Ovary (tissue), 9 donors: ENCODE data around the gene ANKLE2. TPM values are rescaled to one million over a fixed set of nuclear protein-coding genes. Genes with fewer than 3 reads are reported as not detected.

Source experiments
- DNase-seq, 5 donors: peaks; one replicate each; pipeline ENCODE4 v3.0.0-alpha.2; 2019 to 2020
- H3K27ac ChIP-seq, 2 donors: fragments of 200-600 bp; one replicate each; pipeline versions ENCODE4 v1.5.1 to v1.8.0; 2019 to 2022
- H3K27me3 ChIP-seq: fragments of 200-600 bp; one replicate; pipeline ENCODE4 v1.8.0; 2022
- H3K36me3 ChIP-seq: fragments of 200-600 bp; sonication (generic); one replicate; pipeline ENCODE4 v1.5.1; 2019
- H3K4me1 ChIP-seq: one replicate; pipeline ENCODE4 v1.8.1; 2013; ENCODE audit warnings: mild to moderate bottlenecking, moderate library complexity; ENCODE audit not compliant: insufficient read depth
- H3K4me3 ChIP-seq: fragments of 200-600 bp; sonication (generic); one replicate; pipeline ENCODE4 v1.5.1; 2017
- H3K9me3 ChIP-seq, 2 donors: fragments of 200-600 bp in 1 of 2; sonication (generic) in 1 of 2; one replicate each; pipeline versions ENCODE4 v1.5.1 to v1.8.1; 2013 to 2019; ENCODE audit warnings: mild to moderate bottlenecking in 1 of 2, moderate library complexity in 1 of 2
- CTCF ChIP-seq, 3 donors: fragments of 450-650 bp in 2 of 3; fragments of 200-600 bp in 1 of 3; IDR thresholded peaks; one replicate each; pipeline versions ENCODE4 v1.5.1 to v1.8.0; 2016 to 2022; ENCODE audit warnings: antibody characterized with exemption in 3 of 3, mild to moderate bottlenecking in 1 of 3
- EP300 ChIP-seq: sonication (generic); formaldehyde crosslinking; IDR thresholded peaks from one replicate; pipeline ENCODE4 v1.6.1; 2017; ENCODE audit warnings: antibody characterized with exemption
- POLR2A ChIP-seq: fragments of 450-650 bp; IDR thresholded peaks from one replicate; pipeline ENCODE4 v1.6.1; 2017; ENCODE audit warnings: antibody characterized with exemption, mild to moderate bottlenecking, moderate library complexity
- WGBS, 3 donors: extraction: QIAGEN DNeasy Blood & Tissue Kit in 1 of 3; methylation state at CpG; one replicate each; pipeline versions ENCODE4 v1.1.5 to v1.1.7; 2013 to 2017; 5-methylcytosine and 5-hydroxymethylcytosine counted together
- intact Hi-C, 4 donors: fragments of 100-400 bp; cut with DNase I; formaldehyde crosslinking; loops; one replicate each; pipeline versions ENCODE4 v1.11.0 to v1.15.1; 2022 to 2023
- polyA plus RNA-seq, 2 donors: library from polyadenylated mRNA; stranded (reverse); fragments of 200-250 nt in 1 of 2; fragments of 350-450 nt in 1 of 2; fragmentation: Illumina TruSeq in 1 of 2; extraction: RNeasy Lipid Tissue Mini Kit (QIAGEN cat#74804) in 1 of 2; gene quantifications; one replicate each; pipeline ENCODE4 v1.2.3, GENCODE V29; 2013 to 2014
- total RNA-seq, 7 donors: library from RNA; depleted of rRNA in 2 of 7; stranded (reverse); fragments of >200 nt in 2 of 7; fragmentation: NEBNext Ultra II Directional in 3 of 7; extraction: Animal tissue kit (Norgen Biotek cat#: 25700) in 3 of 7; gene quantifications; one replicate each; pipeline versions ENCODE4 v1.1.0 to v1.2.4, GENCODE V29; 2016 to 2023
- donor health status: DM: no; HTN: no; CAD: no; lungs with moderate emphysema.
- donor health status: DM: no; HTN: no; CAD: no.
- donor health status: Bipolar disorder and iron deficiency.
- donor health status: DM: yes; HTN: yes; CAD: no.
- donor health status: DM: no; HTN: no; CAD: no.
- donor health status: DM: yes; HTN: yes; CAD: no.

Gene ANKLE2
- total and polyA plus RNA-seq, 9 donors: 30.5 to 82.0 (median 43.2) TPM

GRCh38 chr12:132741620-132742019 is 20.0 kb downstream of the ANKLE2 start:
- H3K36me3 ChIP-seq: no peaks in the 10 kb centered on the region
- H3K27me3 ChIP-seq: no peaks in the 10 kb centered on the region
- intact Hi-C loops: no loop called here
- no peak overlapping the region for H3K27ac ChIP-seq
- no peaks in the 10 kb centered on the region for H3K4me1 ChIP-seq
- no peak overlapping the region for H3K4me3 ChIP-seq
- 85 to 88% (median 86%) methylated on average over 8 of the region's 8 CpGs for WGBS, 3 donors
- no peak for TF ChIP-seq POLR2A
- TF ChIP-seq CTCF (IDR thresholded peaks at IDR 0.05): no peak
- TF ChIP-seq EP300: no peak
- DNase-seq: no peak
- no peaks in the 10 kb centered on the region for H3K9me3 ChIP-seq

GRCh38 chr12:132740652-132741051 is 21.0 kb downstream of the ANKLE2 start:
- intact Hi-C loops: no loop called here
- no peaks in the 10 kb centered on the region for H3K4me1 ChIP-seq
- no peaks in the 10 kb centered on the region for H3K9me3 ChIP-seq
- H3K36me3 ChIP-seq: no peaks in the 10 kb centered on the region
- no peaks in the 10 kb centered on the region for H3K27me3 ChIP-seq
- no peak overlapping the region for H3K4me3 ChIP-seq
- no peak overlapping the region for H3K27ac ChIP-seq
- TF ChIP-seq POLR2A: no peak
- no peak for TF ChIP-seq EP300
- no peak for TF ChIP-seq CTCF (IDR thresholded peaks at IDR 0.05)
- WGBS, 3 donors: 81 to 84% (median 83%) methylated on average over 11 of the region's 11 CpGs
- DNase-seq: no peak

DNA sequence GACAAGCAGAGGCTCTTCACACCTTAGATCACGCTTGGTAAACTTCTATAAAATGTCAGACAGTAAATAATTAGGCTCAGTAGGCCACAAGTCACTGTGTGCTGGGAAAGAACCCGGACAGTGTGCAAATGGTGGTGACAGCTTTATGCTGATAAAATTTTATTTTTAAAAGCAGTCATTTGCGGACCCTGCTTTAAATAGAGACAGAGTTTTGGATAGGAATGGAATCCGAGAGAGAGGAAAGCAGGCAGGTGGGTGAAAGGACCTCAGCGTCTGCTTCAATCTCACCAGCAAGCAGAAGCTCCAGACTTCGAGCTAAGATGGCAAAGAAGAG is 21.4 kb downstream of the ANKLE2 start:
- no peak for DNase-seq
- no peak overlapping the region for H3K27ac ChIP-seq

DNA sequence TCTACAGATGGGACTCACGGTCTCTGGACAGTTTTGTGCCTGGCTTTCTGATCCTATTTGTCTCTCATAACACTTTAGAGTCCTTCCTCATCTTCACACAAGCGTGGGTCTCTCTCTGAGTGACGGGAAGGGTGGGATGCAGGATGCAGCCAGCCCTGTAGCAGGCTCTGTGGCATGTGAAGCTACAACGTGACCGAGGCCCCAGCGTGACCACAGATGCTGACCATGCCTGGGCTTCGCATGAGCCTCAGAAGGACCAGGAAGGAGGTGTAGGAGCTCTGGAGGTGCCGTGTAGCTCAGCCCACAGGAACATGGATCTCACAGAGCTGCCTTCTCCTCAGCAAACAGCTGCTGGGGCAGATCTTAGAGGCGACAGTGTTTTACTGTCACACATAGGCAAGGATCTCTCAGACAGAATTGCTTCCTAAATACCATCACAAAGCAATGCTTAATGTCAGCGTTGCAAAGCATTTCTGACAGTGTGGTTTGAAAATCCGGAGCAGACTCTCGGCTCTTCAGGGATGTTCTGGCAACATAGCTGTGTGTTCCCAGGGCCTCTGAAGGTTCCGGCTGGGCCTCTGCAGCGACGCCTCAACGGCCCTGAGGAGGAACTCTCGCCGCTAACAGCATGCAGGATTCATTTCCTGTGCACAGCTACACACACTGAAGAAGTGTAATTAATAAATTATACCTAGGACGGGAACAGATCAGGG is 21.9 kb downstream of the ANKLE2 start:
- Histone ChIP-seq H3K36me3 (no peaks in the 10 kb centered on the region), H3K9me3 (no peaks in the 10 kb centered on the region), H3K27ac (no peak overlapping the region), H3K4me3 (no peak overlapping the region), H3K27me3 (no peaks in the 10 kb centered on the region), H3K4me1 (no peaks in the 10 kb centered on the region)
- DNase-seq: no peak
- 85 to 88% (median 86%) methylated on average over 19 of the region's 19 CpGs for WGBS, 3 donors
- TF ChIP-seq CTCF (IDR thresholded peaks at IDR 0.05) (no peak), POLR2A (no peak), EP300 (no peak)
- intact Hi-C loops: no loop called here

More for the DNA sequence above, 21.4 kb downstream of the ANKLE2 start:
- Histone ChIP-seq H3K4me3 (no peak overlapping the region), H3K9me3 (no peaks in the 10 kb centered on the region), H3K4me1 (no peaks in the 10 kb centered on the region), H3K27me3 (no peaks in the 10 kb centered on the region), H3K36me3 (no peaks in the 10 kb centered on the region)
- TF ChIP-seq CTCF (IDR thresholded peaks at IDR 0.05) (no peak), POLR2A (no peak), EP300 (no peak)
- intact Hi-C loops: no loop called here
- WGBS, 3 donors: 85 to 91% (median 86%) methylated on average over 6 of the region's 6 CpGs
